Measurements from ENCODE around the gene TNRC6A.
A peak's percentile ranks its signal among the peaks of the same experiment; 100 is the strongest.

Gene TNRC6A

DNA sequence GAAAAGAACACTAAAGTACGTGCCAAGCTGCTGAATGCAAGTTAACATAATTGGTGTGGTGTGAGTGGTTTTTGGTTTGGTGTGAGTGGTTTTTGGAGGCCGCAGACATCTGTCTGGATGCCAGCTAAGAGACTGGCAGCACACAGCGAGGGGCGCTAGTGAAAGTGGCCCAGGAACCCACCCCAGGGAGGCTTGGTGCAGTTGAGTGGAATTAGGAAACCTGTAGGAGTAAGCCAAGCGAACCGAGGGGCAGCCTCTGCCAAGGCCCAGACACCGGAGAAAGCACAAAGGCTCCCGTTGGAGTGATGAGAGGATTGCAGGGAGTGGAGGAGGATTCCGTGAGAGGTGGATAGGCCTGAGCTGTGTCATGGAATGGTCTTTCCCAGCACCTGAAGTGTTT lies 91.7 kb downstream of the TNRC6A start:
- H3K27ac ChIP-seq, result peak overlapping the region; percentile 2; the same call in 1 of the 2 replicates
- TF ChIP-seq, protein P1, sequence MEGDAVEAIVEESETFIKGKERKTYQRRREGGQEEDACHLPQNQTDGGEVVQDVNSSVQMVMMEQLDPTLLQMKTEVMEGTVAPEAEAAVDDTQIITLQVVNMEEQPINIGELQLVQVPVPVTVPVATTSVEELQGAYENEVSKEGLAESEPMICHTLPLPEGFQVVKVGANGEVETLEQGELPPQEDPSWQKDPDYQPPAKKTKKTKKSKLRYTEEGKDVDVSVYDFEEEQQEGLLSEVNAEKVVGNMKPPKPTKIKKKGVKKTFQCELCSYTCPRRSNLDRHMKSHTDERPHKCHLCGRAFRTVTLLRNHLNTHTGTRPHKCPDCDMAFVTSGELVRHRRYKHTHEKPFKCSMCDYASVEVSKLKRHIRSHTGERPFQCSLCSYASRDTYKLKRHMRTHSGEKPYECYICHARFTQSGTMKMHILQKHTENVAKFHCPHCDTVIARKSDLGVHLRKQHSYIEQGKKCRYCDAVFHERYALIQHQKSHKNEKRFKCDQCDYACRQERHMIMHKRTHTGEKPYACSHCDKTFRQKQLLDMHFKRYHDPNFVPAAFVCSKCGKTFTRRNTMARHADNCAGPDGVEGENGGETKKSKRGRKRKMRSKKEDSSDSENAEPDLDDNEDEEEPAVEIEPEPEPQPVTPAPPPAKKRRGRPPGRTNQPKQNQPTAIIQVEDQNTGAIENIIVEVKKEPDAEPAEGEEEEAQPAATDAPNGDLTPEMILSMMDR (conservative IDR thresholded peaks at IDR 0.05; ENCODE audit: low read depth), result no peak
- POLR2A ChIA-PET (ENCODE audit: low non-redundant PET), result interaction anchor here (0.5 kb wide), 1 partner anchor 66 kb away, joined by 3 read pairs; no protein-coding TSS in a partner anchor
- CTCF ChIA-PET, result interaction anchor here (0.7 kb wide), 1 partner anchor 127 kb away, joined by 3 read pairs; no protein-coding TSS in a partner anchor
- DNase-seq (ENCODE audit: low spot score), result no peak

DNA sequence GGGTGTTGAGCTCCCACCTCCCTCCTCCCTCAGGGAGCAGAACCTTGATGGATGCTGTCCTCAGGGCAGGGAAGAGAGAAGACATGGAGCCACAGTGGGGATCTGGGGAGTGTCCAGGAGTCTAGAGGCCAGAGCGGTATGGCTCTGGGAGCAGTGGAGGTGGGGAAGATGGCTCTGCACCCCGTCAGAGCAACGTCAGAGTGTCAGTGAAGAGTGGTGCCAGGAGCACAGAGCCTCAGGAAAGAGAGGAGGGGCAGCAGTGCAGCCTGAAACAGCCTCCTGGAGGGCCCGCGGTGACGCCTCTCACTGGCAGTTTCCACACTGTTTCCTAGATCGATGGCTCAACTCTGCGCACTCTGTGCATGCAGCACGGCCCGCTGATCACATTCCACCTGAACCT lies 93.1 kb downstream of the TNRC6A start:
- peak overlapping the region; percentile 22; the same call in 1 of the 2 replicates for H3K27ac ChIP-seq
- TF ChIP-seq, protein P1 (conservative IDR thresholded peaks at IDR 0.05; ENCODE audit: low read depth), result no peak
- DNase-seq (ENCODE audit: low spot score), result no peak
- CTCF ChIA-PET, result no interaction called here
- POLR2A ChIA-PET (ENCODE audit: low non-redundant PET), result no interaction called here

DNA sequence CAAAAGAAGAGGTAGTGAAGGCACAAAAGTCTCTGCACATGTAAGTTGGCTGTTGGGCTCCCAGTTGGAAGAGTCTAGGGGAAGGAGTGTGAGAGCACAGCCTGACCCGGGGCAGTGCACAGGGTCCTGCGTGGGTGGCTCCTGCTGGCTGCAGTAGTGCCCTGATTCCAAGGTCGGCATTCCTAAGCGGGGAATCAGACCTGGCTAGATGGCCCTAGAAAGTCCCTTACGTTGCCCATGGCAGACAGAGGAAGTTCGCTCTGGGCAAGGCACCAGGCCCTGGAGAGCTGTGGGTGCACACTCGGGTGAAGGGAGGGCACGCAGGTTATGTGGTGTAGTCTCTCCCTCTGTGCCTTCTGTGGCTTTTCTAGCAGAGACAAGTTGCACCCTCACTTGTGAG lies 93.5 kb downstream of the TNRC6A start:
- POLR2A ChIA-PET (ENCODE audit: low non-redundant PET), result no interaction called here
- H3K27ac ChIP-seq, result peak overlapping the region; percentile 22; the same call in 1 of the 2 replicates
- no peak for DNase-seq (ENCODE audit: low spot score)
- TF ChIP-seq, protein P1 (conservative IDR thresholded peaks at IDR 0.05; ENCODE audit: low read depth), result no peak
- CTCF ChIA-PET, result no interaction called here

DNA sequence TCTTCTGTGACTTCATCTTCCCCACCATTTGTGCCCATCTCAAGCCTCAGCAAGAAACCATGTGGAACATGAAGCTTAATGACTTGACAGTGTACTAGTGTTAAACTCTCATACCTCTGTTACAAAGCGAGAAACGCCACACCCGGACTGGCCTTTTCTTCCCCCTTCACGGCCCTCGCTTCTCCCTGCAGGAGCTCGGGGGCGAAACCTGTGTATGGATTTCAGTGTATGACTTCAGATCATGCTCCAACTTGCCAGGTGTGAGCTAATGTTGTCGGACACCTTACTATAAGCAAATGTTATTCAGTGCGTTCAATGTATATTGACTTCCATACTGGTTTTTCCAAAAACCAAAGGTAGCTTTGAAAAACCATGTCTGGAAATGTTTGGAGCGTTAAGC lies 96.2 kb downstream of the TNRC6A start:
- CTCF ChIA-PET, result interaction anchor here (0.5 to 1.0 kb wide), 3 partner anchors 9 to 93 kb away, joined by 3 to 4 read pairs (median 3); no protein-coding TSS in a partner anchor
- H3K27ac ChIP-seq, result no peak overlapping the region
- peak; percentile 28 for DNase-seq (ENCODE audit: low spot score)
- POLR2A ChIA-PET (ENCODE audit: low non-redundant PET), result interaction anchor here (0.5 kb wide), 1 partner anchor 245 kb away, joined by 7 read pairs; no protein-coding TSS in a partner anchor
- TF ChIP-seq, protein P1 (conservative IDR thresholded peaks at IDR 0.05; ENCODE audit: low read depth), result no peak

DNA sequence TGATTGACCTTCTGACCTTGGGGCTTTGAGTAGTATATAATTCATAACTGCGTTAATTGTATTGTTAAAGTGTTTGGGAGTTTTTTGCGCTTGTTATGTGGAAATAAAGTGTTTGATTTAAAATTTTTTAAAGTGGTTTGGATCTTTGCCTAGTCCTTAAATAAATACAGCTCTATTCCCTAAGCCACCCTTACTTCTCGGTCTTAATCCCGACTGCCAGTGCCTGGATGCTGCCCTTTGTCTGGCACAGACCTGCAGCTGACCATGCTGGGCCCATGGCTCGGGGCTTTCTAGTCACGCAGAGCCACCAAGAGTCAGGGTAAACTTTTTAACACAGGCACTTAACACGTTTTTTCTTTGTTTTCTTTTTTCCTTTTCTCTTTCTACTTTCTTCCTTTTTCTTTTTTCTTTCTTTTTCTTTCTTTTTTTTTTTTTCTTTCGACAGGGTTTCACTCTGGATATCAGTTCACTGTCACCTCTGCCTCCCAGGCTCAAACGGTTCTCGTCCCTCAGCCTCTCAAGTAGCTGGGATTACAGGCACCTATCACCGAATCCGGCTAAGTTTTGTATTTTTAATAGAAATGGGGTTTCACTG lies 96.7 kb downstream of the TNRC6A start:
- DNase-seq (ENCODE audit: low spot score), result no peak
- CTCF ChIA-PET, result interaction anchor here (0.5 to 1.0 kb wide), 3 partner anchors 8 to 160 kb away, joined by 3 read pairs; no protein-coding TSS in a partner anchor
- TF ChIP-seq, protein P1 (conservative IDR thresholded peaks at IDR 0.05; ENCODE audit: low read depth), result no peak
- POLR2A ChIA-PET (ENCODE audit: low non-redundant PET), result interaction anchor here (0.5 kb wide), 1 partner anchor 246 kb away, joined by 7 read pairs; no protein-coding TSS in a partner anchor
- no peak overlapping the region for H3K27ac ChIP-seq

DNA sequence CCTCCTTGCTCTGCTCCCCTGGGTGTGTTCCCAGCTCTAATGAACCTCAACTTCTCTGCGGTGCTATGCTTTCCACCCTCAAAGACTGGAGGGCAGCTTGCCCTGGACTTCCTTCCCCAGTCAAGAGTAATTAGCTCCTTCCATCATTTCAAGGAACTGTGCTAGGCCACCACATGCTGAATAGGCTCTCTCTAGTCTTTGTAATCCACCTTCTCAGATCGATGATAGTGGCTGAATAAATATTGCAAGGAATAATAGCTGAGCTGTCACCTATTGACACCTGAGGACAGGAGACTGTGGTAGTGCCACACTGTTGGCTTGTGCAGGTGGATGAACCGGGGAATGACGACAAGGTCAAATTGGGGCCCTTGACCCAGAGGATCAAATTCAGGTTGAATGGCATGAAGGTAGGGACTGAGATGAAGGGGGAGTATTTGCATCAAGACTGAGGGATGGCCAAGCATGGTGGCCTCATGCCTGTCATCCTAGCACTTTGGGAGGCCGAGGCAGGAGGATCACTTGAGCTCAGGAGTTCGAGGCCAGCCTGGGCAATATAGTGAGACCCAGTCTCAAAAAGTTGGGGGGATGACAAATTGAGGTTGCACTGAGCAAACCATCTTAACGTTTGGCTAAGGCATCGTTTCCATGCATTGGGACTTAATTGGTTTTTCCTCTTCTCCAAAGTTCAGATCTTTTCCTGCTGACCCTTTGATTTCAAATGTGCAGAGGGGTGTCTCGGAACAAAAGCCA lies 97.5 kb downstream of the TNRC6A start:
- no peak overlapping the region for H3K27ac ChIP-seq
- TF ChIP-seq, protein P1 (conservative IDR thresholded peaks at IDR 0.05; ENCODE audit: low read depth), result no peak
- ChIA-PET CTCF (interaction anchor here (0.5 to 0.7 kb wide), 2 partner anchors 12 to 161 kb away, joined by 3 to 4 read pairs; no protein-coding TSS in a partner anchor), POLR2A (ENCODE audit: low non-redundant PET) (no interaction called here)
- DNase-seq (ENCODE audit: low spot score), result no peak

Measured in RWPE1 (cell line).